HG02798 (cell line): Measurements from ENCODE around the gene MT1B.

Source experiments
- ATAC-seq: cut with Tn5 transposase; IDR thresholded peaks from one replicate; pipeline ENCODE4 v1.9.1; 2021; ENCODE audit warnings: mild to moderate bottlenecking; ENCODE audit not compliant: unreplicated experiment, poor library complexity

The MT1B gene

DNA sequence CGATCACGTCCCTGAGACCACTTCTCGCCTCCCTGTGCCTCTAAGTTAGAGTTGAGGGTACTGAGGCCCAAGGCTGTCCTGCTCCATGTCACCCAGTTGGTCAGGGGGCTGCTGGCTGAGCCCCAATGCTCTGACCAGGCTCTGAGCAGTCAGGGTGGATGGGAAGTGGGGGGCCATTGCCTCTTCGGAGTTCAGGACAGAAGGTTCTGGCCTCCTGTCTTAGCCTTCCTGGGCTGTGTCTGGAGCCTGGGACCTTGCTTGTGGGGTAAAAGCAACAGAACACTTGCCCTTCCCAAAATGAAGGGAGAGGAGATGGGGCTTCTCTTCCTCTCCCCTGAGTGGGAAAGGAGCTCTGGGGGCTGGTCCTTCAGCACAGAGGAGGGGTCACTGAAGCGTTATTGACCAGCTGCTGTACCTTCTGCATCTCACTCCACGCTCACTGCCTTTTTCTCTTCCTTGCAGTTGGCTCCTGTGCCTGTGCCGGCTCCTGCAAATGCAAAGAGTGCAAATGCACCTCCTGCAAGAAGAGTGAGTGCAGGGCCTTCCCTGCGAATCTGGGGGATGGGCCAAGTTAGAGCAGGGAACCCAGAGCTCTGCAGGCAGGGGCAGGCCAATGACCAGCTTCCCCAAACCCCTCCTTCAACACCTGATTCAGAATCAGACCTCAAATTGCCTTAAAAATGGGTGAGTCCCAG is 31.2 kb downstream of the MT1B start:
- ATAC-seq: peak; percentile 5

DNA sequence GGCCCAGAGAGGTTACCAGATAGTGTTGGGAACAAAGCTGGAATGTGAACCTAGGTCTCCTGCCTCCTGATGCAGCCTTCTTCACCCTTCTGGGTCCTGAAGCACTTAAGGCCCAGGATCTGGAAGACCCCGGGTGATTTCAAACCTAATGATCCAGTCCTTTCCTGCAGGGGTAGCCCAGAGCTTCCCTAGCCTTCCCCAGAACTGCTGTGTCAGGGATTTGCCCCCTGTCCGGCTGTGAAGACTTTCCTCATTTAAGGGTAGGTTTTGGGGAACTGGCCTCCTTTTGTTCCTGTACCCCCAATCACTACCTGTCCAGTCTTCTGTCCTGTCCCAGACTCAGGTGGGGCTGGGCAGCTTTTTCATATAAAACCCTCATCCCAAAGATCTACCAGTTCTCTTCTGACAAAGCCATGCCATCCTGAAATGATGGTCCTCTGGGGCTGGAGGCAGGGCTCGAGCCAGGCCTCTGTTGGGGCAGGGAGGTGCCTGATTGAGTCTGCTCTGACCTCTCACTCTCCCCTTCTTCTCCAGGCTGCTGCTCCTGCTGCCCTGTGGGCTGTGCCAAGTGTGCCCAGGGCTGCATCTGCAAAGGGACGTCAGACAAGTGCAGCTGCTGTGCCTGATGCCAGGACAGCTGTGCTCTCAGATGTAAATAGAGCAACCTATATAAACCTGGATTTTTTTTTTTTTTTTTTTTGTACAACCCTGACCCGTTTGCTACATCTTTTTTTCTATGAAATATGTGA is 31.9 kb downstream of the MT1B start:
- no peak for ATAC-seq

DNA sequence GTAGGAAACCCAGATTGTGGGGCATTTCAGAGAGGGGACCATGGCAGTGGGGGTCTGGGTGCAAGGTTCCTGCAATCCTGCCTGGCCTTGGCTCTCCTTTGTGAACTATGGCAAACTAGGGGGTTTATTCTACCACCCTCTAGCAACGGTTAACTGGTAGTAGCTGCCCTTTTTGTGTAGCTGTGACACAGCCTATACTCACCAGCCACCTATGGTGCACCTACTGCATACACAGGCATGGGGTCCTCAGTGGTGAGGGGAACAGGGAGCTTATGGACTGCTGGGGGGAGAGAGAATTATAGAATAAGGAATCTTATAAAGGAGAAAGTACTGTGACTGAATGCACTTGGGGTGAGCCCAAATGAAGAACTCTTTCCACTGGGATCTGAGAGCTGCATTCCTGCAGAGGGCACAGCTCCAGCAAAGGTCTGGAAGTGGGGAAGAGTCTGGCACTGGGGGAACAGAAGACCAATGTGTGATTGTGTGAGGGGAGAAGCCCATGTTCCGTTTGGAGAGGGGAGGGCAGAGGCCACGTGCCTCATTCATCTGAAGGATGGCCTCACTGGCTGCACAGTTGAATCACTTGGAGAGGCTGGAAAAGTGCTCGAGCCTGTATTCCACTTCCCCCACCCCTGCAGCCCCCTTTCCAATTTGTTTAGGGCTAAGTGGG is 32.7 kb downstream of the MT1B start:
- ATAC-seq: no peak

DNA sequence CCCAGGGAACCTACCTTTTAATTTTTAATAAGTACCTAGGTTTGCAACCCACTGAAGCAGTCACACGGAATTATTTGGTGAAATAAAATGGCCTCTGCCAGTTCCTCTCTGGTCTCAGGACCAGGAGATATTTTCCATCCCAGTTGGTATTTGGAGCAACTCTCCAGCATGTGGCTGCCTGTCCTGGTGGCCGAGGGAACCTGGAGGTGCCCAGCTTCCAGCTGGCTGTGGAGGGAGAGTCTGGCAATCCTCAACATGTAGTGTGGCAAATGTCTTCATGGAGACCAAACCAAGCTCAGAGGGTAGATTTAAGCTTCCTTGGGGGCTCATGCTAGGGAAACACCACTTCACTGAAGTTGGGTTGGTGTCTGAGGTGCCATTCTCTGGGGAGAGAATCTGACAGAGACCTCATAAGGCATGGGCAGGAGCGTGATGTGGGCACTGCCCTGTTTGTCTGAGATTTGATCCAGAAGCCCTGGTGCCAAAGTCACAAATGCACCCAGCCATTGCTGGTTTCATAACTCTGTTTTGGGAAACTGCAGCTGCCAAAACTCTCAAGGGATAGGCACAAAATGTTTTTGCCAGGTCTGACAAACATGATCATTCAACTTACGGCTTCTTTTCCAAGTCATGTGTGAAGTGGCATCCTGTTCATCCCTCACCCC is 33.4 kb downstream of the MT1B start:
- ATAC-seq: no peak

DNA sequence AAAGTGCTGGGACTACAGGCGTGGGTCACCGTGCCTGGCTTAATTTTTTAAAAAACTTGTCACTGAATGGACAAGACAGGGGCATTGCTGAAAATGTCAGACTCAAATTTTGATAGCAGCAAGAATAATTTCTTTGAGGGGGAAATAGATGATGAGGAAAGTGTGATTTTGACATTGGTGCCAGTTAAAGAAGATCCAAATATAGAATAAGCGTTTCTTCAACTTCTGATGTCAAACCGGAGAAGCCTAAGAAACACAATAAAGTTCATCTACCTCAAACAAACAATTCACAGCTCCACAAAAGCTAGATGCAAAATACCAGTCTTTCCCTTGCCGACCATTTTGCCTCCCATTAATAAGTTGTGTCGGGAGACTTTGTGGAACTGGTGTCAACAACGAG is 35.1 kb downstream of the MT1B start:
- no peak for ATAC-seq

DNA sequence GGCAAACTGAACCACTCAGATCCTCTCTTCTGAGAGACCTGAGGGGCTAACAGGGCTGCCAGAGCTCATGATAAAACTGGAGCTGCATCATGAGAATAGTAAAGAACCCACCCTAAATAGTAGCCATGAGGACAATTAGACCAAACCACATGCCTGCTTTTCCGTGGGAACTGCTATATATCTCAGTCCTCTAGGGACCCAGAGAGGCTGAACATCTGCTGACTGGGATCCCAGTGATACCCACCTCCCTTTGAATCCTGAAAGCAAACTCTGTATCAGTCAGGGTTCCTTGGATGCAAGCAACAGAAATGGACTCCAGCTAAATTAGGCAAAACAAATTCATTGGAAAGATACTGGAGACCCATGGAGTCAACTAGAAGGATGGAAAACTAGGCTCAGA is 37.1 kb downstream of the MT1B start:
- no peak for ATAC-seq

DNA sequence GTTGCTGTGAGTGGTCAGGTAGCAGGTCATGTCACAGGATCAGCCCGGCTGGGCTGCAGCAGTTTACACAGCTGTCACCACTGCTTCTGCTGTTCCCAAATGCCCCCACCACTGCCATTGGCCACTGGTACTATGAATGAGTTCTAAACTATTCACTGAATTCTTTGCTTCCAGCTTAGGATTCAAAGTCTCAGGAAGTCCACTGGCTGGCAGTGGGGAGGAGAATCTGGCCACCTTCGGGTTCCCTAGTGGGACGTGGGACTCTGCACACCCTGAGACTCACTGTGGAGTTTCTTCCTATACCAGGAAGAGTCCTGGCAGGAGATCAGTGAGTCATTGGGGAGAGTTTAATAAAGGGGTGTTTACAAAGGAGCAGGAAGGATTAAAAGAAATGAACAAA is 37.5 kb downstream of the MT1B start:
- no peak for ATAC-seq

DNA sequence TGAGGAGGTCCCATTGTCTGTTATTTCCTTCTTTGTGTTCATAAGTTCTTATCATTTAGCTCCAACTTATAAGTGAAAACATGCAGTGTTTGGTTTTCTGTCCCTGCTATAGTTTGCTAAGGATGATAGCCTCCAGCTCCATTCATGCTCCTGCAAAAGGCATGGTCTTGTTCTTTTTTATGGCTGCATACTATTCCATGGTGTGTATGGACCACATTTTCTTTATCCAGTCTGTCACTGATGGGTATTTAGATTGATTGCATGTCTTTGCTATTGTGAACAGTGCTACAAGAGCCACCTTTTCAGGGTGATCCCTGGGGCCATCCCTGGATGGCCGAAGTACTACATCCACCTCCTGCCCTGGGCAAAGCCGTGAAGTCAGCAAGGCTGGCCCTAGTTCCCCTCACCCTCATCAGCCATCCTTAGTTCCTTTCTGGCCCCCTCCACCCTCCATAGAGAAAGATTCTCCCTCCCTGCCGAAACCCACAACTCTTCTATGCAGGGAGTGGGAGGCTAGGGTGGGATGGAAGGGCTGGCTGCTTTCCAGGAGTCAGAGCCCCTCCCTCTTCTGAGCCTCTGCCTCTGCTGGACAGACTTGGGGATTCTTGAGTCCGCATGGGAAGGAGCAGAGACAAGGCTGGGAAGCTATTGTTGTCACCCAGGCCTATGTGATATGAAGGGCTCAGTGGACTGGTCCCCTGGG is 38.9 kb downstream of the MT1B start:
- ATAC-seq: no peak

DNA sequence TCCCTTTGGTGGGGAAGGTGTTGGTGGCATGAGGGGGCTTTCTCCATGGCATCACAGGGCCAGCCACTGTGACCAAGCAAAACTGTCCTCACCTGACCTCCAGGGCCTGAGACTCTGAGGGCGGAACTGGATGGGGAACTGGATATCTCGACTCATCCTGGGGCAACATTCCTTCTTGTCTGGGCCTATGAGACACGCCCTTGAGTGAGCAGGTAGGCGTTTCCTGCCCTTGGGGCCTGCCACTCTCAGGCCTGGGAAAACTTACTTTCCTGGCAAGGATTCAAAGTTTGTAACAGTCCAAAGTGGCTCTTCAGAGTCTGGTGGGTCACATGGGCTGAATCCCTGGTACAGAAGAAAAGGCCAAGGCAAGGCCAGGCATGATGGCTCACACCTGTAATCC is 40.2 kb downstream of the MT1B start:
- no peak for ATAC-seq

DNA sequence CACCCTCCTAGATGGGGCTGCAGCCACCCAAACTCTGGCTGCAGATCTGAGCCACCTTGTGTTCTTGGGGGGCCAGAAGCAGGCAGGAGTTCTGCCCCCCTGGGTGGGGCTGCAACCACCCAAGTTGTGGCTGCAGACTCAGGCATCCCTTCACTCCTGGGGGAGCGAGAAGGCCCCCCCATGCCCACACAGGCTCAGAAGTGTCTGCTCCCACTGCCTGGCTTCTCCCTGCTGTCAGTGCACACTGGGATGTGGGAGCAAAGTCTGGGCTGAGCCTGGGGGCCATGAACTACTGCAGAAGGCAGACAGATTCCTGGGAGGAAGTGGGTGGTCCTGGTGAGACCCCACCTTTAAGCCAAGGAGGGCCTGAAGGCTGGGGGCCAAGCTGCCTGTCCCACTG is 43.6 kb downstream of the MT1B start:
- ATAC-seq: no peak

DNA sequence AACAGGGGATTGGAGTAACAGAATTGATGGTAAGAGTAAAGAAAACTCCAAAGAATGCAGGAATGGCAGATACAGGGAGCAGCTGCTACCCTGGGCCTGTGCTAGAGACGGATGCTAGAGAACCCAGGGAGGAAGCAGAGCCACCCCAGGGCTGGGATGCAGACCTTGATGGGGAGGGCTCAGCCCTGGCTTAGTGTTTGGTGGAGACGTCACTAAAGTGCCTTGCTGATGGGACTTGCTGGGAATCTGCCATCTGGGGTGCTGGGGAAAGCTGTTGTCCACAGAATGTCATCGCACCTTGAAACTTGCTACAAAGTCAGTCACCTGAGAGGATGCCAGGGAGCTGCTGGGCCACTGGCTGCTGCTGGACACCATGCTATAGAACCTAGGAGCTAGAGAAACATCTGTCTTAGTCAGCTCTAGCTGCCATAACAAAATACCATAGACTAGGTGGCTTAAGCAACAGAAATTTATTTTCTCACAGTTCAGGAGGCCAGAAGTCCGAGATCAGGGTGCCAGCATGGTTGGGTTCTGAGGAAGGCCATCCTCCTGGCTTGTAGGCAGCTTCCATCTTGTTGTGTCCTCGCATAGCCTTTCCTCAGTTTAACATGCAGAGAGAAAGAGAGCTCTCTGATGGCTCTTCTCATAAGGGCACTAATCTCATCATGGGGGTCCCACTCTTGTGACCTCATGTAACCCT is 45.9 kb downstream of the MT1B start:
- ATAC-seq: no peak

DNA sequence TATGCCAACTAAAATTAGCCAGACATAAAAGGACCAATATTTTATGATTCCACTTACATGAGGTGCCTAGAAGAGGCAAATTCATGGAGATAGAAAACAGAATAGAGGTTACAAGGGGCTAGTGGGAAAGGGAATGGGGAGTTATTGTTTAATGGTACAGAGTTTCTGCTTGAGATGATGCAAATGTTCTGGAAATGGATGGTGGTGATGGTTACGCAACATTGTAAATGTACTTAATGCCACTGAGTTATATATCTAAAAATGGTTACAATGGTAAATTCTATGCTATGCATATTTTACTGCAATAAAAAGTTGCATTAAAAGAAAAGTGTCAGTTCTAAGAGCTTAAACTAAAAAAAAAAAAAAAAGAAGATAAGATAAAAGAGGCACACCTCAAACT is 48.5 kb downstream of the MT1B start:
- ATAC-seq: no peak

DNA sequence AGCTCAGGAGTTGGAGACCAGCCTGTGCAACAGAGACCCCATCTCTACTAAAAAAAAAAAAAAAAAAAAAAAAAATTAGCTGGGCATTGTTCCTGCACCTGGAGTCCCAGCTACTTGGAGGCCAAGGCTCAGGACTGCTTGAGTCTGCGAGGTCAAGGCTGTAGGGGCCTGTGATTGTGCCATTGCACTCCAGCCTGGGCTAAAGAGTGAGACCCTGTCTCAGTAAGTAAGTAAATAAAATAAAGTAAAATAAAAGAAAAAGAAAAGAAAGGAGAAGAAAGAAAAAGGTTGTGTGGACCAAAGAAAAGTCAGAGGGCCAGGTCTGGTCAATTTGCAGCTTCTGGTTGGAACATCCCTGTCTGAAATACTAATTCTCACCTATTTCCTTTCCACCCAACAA is 48.9 kb downstream of the MT1B start:
- no peak for ATAC-seq

DNA sequence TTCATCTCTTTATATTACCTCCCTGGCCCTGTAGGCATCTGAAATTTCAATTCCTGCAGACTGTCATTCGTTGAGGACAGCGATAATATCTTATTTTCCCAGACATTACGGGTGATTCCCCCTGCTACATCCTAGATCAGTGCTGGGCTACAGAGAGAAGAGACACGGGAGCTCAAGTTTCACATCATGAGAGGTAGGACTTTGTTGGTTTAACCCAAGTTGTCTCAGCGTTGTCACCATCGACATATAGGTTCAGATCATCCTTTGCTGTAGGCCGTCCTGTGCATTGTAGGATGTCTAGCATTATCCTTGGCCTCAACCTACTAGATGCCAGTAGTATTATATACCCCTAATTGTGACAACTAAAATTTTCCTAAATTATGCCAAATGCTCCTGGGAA is 49.8 kb downstream of the MT1B start:
- ATAC-seq: no peak
